Activated CD4-positive, CD25-positive, alpha-beta regulatory T cell treated with anti-CD3 and anti-CD28 coated beads, Interleukin-2, amount 50 U/mL, for 24 hours (primary cell): ENCODE data around the gene NT5DC1.

Source experiments
- ATAC-seq, 2 donors: fragments of 150-1000 bp; cut with Tn5 transposase; one replicate each; pipeline ENCODE4 v1.10.0; 2021; ENCODE audit warnings: mild to moderate bottlenecking in 1 of 2, moderate library complexity in 1 of 2

NT5DC1 gene

DNA sequence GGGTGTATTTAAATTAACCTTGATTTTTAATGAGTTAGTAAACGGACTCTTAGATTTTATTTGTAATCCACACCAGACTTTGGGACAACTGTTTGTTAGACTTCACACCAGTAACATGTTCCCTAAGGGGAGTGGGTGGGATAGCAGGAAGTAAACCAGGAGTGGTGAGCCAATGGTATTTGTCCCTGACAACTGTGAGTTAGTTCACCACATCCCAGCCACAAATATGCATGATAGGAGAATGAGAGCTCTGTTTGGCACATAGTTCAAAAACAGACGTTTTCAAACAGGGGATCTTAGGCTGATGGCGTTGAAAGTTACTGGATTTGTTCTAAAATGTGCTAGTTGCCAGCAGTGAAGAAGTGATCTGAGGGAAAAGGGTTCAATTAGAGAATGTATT is 44.0 kb downstream of the NT5DC1 start:
- ATAC-seq, result no peak

DNA sequence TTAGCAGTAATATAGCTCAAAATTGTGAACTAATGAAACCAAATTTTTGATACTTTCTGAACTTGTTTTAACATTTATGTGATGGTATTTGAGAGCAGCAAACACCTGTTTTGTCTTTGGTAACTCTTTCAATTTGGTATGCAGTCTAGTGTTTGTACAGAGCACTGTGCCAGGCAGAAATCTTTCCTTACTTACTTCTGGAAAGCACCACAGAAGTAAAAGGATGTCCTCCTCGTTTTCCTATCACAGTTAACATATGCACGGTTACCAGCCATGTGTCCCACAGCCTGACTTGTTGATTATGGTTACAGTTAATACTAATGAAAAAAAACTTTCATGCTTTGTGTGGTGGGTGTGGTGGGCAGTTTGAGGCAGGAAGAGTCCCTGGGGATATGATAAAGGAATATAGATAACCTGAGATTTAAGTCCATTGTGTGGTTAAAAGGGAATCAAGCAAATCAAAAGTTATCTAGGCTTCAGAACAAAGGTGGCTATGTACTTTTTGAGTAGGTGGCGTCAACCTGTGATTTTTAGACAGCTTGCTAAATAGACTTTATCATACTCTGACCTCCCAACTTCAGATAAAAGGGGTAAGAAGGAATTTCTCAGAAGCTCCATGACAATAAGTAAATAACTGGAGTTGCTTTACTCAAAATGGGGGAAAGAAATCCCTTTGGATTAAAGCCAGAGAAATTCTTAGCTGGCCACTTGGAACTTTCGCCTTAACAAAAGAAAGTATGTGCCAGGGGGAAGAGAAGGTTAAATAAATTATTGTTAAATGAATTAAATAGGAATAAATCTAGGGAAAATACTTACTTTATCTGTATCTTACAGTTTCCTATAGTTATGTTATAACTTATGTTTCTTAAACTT is 45.4 kb downstream of the NT5DC1 start:
- no peak for ATAC-seq

DNA sequence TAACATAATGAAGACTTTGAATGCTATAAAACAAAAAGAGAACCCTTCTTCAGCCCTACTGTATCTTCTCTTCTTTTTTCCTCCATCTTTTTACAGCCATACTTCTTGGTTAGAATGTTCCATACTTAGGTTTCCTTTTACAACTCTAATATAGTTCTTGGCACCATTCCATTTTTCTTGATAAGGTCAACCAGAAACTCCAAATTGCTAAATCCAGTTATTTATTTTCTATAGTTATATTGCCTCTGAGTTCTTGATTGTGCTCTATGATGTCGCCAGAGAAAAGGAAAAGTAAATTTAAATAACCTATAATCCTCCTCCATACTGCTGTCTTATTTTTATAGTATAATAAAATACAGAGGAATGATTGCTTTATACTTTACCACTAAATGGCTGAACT is 52.0 kb downstream of the NT5DC1 start:
- no peak for ATAC-seq

DNA sequence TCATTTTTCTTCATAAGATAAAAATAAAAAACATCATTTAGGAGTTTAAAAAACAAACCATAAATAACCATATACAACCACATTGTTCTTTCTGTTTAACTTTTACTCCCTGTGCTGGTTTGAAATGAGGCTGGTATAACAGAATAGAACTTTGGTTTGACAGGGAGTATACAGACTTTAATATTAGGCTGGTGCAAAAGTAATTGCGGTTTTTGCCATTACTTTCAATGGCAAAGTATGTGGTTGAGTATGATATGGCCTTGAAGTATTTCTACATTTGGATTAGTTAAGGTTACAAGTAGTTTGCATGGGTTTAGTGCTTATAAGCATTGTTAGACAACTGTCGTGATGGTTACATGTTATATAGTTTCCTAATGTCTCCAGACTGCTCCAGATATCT is 54.2 kb downstream of the NT5DC1 start:
- ATAC-seq, result no peak

DNA sequence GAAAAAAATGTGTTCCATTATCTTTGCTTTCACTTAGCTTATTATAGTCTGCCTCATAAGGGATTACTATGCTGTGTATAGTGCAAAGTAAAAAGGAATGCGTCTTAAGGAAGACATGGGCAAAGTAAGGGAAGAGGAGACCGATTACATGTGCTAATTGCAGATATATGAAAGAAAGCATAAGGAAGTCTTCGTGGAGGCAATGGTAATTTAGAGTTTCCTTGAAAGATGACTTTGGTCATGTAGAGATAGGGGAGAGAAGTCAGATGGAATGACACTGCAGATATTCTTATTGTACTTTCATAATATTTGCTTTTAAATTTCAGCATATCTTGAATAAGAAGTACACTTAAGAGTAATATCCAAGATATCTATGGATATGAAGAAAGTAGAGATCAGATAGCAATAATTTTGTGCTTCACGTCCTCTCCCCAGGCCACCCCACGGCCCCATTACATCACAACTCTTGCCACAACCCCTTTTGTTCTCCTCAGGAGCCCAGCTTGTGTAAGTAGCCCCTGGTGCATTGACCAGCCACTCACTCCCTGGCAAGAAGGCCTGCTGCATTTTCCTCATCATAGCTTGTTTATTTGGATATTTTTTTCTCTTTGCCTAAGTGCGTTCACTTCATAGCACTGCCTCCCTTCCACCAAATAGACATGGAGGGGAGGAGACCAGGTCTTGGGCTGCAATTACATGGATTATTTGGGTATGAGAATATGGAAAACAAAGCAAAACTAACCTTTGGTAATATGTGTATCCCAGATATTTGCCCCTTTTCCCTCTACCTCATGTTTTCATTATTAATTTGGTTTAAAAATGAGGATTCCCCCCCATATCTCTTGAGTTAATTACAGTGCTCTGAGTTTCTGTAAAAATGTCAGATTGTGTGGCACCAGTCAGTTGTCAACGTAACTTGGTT is 56.0 kb downstream of the NT5DC1 start:
- ATAC-seq, result no peak

DNA sequence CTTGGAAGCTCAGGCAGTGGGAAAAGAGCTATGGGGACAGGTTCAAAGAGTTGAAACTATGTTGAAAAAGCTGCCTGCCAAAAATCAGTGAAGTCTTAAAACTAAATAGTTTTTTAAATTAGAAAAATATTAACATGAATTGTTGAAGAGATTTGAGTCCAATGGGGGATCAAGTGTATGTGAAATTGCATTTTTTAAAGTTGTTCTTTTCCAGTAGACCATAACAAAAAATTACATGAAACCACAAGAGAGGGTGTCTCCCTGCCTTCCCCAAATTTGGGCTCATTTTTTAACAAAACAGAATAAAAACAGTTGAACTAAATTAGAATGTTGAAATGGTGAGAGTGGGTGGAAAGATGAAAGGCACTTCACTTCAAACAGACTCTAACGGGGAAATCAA is 56.7 kb downstream of the NT5DC1 start:
- no peak for ATAC-seq

DNA sequence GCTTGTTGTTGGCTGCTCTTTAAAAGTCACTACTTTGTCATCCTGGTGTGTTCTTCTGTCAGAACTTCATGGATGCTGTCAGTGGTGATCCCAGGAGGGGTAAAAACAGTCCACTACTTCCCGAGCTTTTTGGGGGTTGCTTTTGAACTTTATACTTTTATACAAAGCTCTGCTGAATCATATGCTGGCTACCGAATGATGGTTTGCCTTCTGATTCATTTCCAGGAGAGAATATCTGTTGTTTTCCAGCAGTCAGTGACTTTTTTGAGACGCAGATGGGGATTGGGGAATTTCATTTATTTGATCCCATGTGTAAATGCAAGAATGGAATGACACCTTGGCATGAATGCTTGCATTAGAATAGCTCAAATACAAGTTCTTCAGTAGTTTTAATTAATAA is 58.0 kb downstream of the NT5DC1 start:
- no peak for ATAC-seq

DNA sequence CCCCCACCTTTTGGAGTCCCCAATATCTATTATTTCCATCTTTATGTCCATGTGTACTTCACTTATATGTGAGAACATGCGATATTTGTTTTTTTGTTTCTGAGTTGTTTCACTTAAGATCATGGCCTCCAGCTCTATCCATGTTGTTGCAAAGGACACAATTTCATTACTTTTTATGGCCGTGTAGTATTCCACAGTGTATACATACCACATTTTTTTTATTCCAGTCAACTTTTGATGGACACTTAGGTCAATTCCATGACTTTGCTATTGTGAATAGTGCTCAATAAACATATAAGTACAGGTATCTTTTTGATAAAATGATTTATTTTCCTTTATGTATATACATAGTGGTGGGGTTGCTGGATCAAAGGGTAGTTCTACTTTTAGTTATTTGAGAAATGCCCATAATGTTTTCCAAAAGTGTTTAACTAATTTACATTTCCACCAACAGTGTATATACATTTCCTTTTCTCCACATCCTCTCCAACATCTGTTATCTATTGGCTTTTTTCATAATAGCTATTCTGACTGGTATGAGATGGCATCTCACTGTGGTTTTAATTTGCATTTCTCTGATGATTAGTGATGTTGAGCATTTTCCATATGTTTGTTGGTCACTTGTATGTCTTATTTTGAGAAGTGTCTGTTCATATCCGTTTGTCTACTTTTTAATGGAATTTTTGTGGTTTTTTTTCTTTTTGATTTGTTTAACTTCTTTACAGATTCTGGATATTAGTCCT is 59.3 kb downstream of the NT5DC1 start:
- no peak for ATAC-seq

DNA sequence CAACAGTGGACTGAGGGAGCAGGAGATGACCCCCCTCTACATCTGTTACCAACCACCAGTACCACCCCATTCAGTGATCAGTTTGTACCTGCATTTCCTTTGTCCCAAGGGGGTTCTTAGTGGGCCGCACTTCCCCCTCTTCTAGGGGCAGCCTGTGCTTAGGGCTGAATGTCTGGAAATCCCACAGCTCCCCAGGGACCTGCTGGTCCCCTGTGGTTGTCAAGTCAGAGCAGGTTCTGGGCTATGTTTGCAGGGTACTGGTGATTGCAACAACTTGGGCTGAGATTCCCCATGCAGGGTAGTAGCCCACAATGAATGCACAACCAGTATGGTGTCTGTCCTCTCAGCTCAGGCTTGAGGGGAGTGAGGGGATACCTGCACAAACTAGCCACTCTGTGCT is 64.9 kb downstream of the NT5DC1 start:
- no peak for ATAC-seq

DNA sequence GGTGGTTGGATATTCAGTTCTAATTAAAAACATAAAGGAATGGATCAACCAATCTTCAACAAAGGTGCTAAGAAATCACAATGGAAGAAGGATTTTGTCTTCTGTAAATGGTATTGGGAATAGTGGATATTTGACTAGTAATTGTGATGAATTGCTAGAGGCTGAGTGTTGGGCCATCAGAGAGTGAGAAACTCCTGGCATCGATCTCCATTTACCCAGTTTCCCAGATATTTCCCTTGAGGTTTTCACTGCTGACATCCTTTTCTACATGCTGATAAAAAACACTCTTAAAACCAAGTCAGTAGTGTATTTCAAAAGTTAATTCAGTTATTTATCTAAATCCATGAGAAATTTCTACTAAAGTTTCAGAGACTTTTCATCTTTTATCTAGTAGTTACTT is 65.7 kb downstream of the NT5DC1 start:
- no peak for ATAC-seq

DNA sequence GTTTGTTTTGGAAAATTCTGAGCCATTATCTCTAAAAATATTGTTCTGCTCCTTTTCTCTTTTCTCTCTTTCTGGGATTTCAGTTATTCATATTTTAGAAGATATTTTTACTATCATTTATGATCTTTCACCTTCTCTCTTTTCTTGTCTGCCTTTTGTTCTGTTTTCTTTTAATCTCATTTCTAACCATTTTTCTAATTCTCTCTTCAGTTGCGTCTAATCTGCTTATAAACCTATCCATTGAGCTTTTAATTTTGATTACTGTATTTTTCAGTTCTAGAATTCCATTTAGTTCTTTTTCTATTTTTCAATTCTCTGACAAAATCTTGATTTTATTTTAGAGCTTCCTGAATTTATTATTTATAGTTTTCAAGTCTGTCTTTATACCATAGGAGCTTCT is 67.5 kb downstream of the NT5DC1 start:
- ATAC-seq, result no peak

DNA sequence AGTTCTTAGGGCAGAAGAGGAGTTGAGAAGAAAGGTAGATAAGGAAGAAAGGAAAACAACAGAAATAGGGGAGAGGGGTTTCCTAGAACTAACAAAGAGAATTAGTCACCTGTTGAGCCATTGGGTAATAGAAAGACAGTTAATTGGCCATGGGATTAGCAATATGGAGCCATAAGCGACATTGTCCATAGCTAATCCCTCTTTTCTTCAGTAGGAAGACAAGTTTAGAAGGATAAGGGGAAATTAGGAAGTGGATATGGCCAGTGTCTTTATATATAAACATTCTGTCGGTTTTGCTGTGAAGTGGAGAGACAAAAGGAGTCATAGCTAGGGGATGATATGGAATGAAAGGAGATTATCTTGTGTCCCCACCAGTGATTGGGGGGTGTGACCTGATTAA is 69.2 kb downstream of the NT5DC1 start:
- ATAC-seq, result no peak

DNA sequence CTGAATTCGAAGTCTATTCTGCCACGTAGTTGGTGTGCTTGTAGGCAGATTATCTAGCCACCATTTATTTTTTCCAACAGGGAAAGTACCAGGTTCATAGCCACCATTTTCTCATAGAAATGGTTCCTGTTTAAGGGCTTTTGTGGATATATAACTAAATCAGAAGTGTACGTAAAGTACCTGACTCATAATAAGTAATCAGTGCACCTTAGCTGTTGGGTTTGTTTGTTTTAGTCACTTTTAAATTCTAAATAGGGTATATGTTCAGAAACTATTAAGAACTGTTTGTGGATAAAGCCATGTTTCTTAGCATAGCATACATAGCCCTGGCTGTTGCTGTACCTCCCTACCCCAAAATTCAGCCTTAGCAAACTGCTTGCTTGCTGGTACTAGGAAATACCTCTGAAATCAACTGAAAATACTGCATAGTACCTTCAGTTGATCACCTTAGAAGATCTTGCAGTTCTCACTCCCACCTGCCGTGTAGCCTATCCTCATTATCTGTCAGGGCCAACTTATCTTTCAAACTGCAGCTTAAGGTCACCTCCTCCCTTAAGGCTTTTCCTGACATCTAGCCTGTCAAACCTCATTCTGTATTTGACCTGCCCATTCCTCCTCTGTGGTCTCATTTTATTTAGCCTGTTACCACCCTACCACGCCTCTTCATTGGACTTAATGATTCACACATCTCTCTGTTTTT is 69.9 kb downstream of the NT5DC1 start:
- ATAC-seq, result no peak

DNA sequence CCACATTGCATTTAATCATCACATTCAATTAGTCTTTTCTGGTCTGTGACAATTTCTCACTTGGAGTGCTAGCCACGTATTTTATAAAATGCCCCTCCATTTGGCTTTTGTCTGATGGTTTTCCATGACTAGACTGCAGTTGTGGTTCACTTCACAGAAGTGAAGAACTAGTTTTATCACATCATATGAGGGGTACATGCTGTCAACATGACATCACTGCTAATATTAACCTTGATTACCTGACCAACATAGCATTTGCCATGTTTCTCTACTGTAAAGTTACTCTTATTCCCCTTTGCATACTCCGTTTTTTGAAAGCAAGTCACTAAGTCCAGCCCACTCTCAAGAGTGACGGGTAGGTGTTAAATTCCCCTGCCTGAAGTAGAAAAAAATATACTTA is 73.3 kb downstream of the NT5DC1 start:
- ATAC-seq, result no peak

DNA sequence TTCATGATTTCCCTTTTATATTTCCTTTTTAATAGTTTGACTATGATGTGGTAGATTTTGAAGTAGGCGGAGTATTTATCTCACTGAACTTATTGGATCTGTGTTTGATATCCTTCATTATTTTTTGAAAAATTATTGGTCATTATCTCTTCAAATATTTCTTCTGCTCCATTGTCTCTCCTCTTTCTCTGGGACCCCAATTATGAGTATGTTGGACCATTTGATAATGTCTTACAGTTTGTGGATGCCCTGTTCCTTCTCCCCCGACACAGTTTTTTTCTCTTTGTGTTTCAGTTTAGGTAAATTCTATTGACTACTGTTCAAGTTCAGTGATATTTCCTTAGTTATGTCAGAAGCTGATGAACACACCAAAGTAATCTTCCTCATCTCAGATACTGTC is 74.7 kb downstream of the NT5DC1 start:
- no peak for ATAC-seq

DNA sequence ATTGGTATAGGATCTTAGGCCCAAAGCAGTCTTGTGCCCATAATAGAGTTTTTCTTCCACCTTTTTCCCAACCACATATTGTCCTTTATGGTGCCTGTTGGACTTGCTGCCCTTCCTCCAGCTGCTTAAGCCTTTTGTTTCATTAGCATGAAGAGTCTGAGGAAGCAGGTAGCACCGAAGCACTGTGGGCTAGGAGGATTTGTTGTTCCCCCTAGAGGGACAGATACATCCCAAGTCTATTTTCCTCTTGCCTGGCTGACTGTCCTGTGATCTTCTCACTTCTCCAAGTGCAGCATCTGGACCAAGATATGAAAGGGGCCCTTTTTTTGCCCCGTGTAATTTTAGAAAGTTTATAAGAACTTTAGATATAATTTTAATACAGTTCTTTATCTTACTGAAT is 75.9 kb downstream of the NT5DC1 start:
- ATAC-seq, result no peak

DNA sequence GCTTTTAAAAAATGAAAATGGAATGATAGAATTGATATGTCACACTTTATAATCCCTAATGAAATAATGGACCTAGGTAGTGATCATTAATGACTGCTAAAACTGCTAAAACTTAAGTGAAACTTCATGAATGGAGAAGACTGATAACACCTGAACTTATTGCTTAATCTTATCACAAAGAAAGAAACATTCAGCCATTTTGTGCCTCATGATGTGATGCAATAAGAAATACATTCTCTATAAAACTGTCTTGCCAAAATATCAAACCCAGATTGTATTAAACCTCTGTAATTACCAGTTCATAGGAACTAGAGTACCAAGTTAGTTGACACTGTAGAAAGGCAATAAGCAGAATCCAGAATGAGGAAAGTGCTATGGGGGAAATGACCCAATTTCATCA is 79.7 kb downstream of the NT5DC1 start:
- ATAC-seq, result no peak

DNA sequence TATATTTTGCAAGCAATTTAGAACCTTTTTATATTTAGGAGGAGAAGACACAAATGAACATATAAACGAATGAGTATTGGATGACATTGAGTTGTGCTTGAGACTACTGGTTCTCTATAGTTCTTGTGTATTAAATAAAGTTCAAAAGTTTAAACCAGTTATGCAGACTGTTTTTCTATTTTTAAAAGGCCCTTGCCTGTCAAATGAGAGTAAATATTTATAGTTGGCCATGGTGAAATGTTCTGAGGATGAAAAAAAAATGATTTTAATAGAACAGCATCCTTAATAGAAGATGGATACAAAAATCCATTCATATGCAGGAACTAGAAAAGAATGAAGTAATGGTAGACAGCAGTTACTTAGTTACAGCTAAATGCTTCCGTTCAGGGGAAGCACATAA is 88.8 kb downstream of the NT5DC1 start:
- ATAC-seq, result no peak

DNA sequence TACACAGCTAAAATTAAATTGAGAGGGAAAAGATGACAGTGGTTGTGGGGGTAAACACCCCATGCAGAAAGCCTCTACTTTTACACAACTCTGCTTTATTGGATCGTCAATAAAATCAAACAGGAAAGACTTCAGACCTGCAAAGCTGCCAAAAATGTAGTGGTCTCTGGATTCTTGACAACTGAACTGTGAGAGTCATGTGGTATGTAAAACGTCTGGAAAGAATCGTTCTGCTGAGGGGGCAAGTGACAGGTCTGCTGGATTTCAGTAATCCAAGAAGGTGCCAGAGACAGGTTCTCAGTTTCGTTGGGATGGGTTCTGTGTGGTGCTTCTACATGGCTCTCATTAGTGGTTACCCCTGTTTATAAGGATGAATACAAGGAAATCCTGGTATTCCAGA is 89.9 kb downstream of the NT5DC1 start:
- ATAC-seq, result no peak

DNA sequence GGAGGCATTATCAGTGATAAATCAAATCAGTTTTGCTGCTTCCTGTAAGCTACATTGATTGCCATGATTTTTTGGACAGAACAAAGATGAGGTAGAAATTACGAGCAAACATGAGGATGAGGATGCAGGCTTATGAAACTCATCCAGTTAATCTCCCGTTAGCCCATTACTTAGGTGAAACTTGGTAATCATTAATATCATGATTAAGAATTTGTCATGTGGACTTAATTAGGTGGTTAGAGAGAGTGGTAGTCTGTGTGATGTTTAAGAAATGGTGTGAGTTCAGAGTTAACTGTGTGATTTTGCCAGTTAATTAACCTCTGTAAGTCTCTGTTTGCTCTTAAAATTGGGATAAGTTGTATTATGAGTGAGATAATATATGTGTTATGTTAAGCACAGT is 91.2 kb downstream of the NT5DC1 start:
- no peak for ATAC-seq

DNA sequence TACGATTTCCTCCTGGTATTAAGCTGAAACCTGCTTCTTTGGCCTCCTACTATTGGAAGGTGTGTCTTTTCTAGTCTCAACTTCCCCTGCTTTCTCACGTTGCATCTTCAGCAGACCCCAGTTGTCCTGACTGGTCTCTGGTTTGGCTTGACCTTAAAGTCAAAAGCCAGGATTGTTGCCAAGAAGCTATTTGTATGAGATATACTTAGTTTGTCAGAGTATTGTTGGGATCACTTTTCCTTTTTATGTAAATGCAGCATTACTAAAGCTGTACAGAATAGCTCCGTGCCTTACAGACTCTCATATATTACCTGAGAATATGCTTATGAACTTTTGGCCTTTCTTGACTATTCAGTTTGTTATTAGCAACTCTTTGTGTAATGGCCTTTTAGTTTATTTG is 92.1 kb downstream of the NT5DC1 start:
- ATAC-seq, result no peak

DNA sequence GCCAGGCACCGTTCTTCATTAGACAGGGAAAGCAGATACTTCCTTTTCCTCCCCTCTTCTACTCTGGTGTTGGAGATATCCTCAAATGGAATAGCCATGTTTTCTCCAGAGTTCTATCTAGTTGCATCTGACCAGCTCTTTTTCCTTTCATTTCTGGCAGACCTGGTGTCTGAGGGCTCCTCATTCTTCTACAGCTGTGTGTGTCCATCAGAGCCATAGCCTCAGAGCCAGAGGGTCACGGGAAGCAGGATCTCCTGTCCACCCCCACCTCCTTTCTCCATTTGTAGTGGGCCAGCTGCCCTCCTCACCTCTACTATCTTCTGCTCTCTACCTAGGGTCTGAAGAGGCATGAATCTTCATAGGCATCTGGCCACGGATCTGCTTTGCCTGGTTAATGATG is 96.2 kb downstream of the NT5DC1 start:
- no peak for ATAC-seq
